Measurements from ENCODE around the gene C6orf136.

Gene C6orf136

DNA sequence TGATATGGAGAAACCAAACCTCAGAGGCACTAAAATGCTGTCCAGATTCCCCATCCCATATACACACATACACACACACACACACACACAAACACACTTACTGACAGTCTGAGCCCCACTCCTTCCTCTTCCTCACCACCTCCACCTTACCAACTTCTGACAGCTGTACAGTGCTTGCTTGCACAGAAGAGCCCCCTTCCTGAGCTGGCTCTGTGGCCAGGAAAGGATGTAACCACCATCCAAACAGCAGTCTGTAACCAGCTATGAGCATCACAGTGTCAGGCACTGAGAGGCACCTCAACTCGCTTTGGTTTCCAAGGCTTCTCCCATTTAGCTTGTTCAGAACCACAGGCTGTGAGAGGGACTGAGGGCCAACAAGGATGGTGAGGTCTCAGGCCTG is 5.9 kb upstream of the C6orf136 start:
- TF ChIP-seq TAF1 (IDR thresholded peaks at IDR 0.05; ENCODE audit: low read depth) = no peak

DNA sequence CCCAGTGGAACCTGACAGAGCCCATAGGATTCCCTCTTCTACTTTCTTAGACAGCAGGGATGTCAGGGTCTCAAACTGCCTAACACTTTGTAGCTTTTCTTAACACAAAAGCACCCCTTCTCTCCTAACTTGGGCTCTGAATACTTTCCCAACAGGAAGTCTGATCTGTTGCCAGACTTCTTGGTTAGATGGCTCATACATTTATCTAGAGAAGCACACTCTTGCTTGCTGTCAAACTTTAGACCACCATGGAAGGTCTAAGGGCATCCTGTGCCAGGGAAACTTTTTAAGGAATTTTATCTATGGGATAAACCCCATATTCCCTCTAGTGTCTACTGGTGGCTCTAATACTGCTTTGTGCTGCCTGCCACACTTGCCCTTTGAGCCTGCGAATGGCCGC is 3.3 kb upstream of the C6orf136 start:
- TF ChIP-seq CREB1 (IDR thresholded peaks at IDR 0.05; ENCODE audit: low read depth) (no peak), ZBTB7A (IDR thresholded peaks at IDR 0.05; ENCODE audit: low read depth) (no peak), EP300 (IDR thresholded peaks at IDR 0.05; ENCODE audit: borderline replicate concordance) (no peak), TEAD4 (IDR thresholded peaks at IDR 0.05) (no peak), CEBPB (IDR thresholded peaks at IDR 0.05) (no peak), TCF12 (IDR thresholded peaks at IDR 0.05; ENCODE audit: low read depth) (no peak), TAF1 (IDR thresholded peaks at IDR 0.05; ENCODE audit: low read depth) (no peak), EGR1 (IDR thresholded peaks at IDR 0.05) (no peak), YY1 (IDR thresholded peaks at IDR 0.05; ENCODE audit: low read depth) (no peak), FOXM1 (IDR thresholded peaks at IDR 0.05; ENCODE audit: borderline replicate concordance, low read depth) (no peak), NFIC (IDR thresholded peaks at IDR 0.05) (no peak), RAD21 (IDR thresholded peaks at IDR 0.05; ENCODE audit: low read depth) (no peak)
- TF ChIP-seq, protein P1, sequence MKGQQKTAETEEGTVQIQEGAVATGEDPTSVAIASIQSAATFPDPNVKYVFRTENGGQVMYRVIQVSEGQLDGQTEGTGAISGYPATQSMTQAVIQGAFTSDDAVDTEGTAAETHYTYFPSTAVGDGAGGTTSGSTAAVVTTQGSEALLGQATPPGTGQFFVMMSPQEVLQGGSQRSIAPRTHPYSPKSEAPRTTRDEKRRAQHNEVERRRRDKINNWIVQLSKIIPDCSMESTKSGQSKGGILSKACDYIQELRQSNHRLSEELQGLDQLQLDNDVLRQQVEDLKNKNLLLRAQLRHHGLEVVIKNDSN (IDR thresholded peaks at IDR 0.05) = no peak
- TF ChIP-seq, protein P2, sequence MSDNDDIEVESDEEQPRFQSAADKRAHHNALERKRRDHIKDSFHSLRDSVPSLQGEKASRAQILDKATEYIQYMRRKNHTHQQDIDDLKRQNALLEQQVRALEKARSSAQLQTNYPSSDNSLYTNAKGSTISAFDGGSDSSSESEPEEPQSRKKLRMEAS (IDR thresholded peaks at IDR 0.05) = no peak
- TF ChIP-seq, protein P3, sequence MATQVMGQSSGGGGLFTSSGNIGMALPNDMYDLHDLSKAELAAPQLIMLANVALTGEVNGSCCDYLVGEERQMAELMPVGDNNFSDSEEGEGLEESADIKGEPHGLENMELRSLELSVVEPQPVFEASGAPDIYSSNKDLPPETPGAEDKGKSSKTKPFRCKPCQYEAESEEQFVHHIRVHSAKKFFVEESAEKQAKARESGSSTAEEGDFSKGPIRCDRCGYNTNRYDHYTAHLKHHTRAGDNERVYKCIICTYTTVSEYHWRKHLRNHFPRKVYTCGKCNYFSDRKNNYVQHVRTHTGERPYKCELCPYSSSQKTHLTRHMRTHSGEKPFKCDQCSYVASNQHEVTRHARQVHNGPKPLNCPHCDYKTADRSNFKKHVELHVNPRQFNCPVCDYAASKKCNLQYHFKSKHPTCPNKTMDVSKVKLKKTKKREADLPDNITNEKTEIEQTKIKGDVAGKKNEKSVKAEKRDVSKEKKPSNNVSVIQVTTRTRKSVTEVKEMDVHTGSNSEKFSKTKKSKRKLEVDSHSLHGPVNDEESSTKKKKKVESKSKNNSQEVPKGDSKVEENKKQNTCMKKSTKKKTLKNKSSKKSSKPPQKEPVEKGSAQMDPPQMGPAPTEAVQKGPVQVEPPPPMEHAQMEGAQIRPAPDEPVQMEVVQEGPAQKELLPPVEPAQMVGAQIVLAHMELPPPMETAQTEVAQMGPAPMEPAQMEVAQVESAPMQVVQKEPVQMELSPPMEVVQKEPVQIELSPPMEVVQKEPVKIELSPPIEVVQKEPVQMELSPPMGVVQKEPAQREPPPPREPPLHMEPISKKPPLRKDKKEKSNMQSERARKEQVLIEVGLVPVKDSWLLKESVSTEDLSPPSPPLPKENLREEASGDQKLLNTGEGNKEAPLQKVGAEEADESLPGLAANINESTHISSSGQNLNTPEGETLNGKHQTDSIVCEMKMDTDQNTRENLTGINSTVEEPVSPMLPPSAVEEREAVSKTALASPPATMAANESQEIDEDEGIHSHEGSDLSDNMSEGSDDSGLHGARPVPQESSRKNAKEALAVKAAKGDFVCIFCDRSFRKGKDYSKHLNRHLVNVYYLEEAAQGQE (IDR thresholded peaks at IDR 0.05; ENCODE audit: low read depth) = no peak

DNA sequence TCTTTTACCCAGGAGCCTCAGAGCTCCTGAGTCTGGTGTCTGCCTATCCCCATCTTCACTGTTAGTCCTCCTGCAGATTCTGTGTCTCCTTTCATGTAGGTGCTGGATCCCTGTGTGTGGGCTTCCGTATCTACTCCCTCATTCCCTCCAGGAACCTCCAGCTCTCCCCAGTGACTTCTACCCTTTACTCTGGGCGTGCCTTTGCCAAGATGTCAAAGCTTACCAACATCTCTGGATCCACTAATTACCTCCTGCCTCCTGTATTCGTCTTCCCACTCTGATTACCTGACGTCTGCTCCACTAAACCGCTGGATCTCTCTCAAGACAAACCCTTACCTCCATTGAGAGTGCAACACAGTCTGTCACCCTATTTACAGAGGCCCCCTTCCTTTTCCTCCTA is 2.2 kb upstream of the C6orf136 start:
- TF ChIP-seq FOXM1 (IDR thresholded peaks at IDR 0.05; ENCODE audit: borderline replicate concordance, low read depth) (no peak), YY1 (IDR thresholded peaks at IDR 0.05; ENCODE audit: low read depth) (no peak), EGR1 (IDR thresholded peaks at IDR 0.05) (no peak), ZBTB7A (IDR thresholded peaks at IDR 0.05; ENCODE audit: low read depth) (no peak), CEBPB (IDR thresholded peaks at IDR 0.05) (no peak), TCF12 (IDR thresholded peaks at IDR 0.05; ENCODE audit: low read depth) (no peak), EP300 (IDR thresholded peaks at IDR 0.05; ENCODE audit: borderline replicate concordance) (no peak), TAF1 (IDR thresholded peaks at IDR 0.05; ENCODE audit: low read depth) (no peak), CREB1 (IDR thresholded peaks at IDR 0.05; ENCODE audit: low read depth) (no peak), RAD21 (IDR thresholded peaks at IDR 0.05; ENCODE audit: low read depth) (no peak), NFIC (IDR thresholded peaks at IDR 0.05) (no peak), TEAD4 (IDR thresholded peaks at IDR 0.05) (no peak)
- TF ChIP-seq, protein P2 (IDR thresholded peaks at IDR 0.05) = no peak
- TF ChIP-seq, protein P3 (IDR thresholded peaks at IDR 0.05; ENCODE audit: low read depth) = no peak
- TF ChIP-seq, protein P1 (IDR thresholded peaks at IDR 0.05) = no peak

DNA sequence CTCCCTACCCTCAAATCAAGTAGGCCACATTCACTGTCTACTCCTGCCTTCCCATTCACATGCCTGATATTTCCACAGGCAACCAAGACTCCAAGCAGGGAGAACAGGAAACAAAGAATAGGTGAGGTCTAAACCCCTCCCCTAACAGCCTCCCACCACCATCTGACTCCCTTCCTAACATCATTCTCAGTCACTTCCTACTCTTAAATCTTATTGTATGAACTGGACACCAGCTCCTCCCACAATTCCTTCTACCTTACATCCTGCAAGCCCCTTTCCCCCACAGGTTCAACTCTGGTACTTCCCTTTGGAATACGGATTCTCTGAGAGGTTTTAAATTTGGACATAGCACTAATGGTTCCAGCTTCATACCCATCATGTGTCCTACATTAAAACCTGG is 944 bp upstream of the C6orf136 start:
- TF ChIP-seq YY1 (IDR thresholded peaks at IDR 0.05; ENCODE audit: low read depth) (no peak), CEBPB (IDR thresholded peaks at IDR 0.05) (no peak), FOXM1 (IDR thresholded peaks at IDR 0.05; ENCODE audit: borderline replicate concordance, low read depth) (no peak), TCF12 (IDR thresholded peaks at IDR 0.05; ENCODE audit: low read depth) (no peak), RAD21 (IDR thresholded peaks at IDR 0.05; ENCODE audit: low read depth) (no peak), CREB1 (IDR thresholded peaks at IDR 0.05; ENCODE audit: low read depth) (no peak), TEAD4 (IDR thresholded peaks at IDR 0.05) (no peak), NFIC (IDR thresholded peaks at IDR 0.05) (no peak), ZBTB7A (IDR thresholded peaks at IDR 0.05; ENCODE audit: low read depth) (no peak), TAF1 (IDR thresholded peaks at IDR 0.05; ENCODE audit: low read depth) (no peak), EGR1 (IDR thresholded peaks at IDR 0.05) (no peak), EP300 (IDR thresholded peaks at IDR 0.05; ENCODE audit: borderline replicate concordance) (no peak)
- TF ChIP-seq, protein P1 (IDR thresholded peaks at IDR 0.05) = no peak
- TF ChIP-seq, protein P2 (IDR thresholded peaks at IDR 0.05) = no peak
- TF ChIP-seq, protein P3 (IDR thresholded peaks at IDR 0.05; ENCODE audit: low read depth) = no peak

Measured in Ishikawa (cell line).